Stomach smooth muscle (tissue), 2 donors: ENCODE results near the gene CLIP4.

Experiments
- H3K27ac ChIP-seq: one replicate; pipeline ENCODE4 v1.7.0; 2013; ENCODE audit warnings: mild to moderate bottlenecking, low read length, inconsistent platforms
- H3K27me3 ChIP-seq, 2 donors: one replicate each; pipeline ENCODE4 v1.7.0; 2013; ENCODE audit warnings: low read length in 2 of 2; ENCODE audit not compliant: insufficient read depth in 2 of 2, control insufficient read depth in 1 of 2
- H3K36me3 ChIP-seq, 2 donors: one replicate each; pipeline ENCODE4 v1.7.0; 2013; ENCODE audit warnings: low read length in 2 of 2; ENCODE audit not compliant: control insufficient read depth in 2 of 2, insufficient read depth in 2 of 2
- H3K4me1 ChIP-seq: one replicate; pipeline ENCODE4 v1.7.0; 2013; ENCODE audit warnings: low read length; ENCODE audit not compliant: control insufficient read depth, insufficient read depth
- H3K4me3 ChIP-seq, 2 donors: one replicate each; pipeline ENCODE4 v1.7.0; 2013; ENCODE audit warnings: low read length in 2 of 2
- H3K9ac ChIP-seq, 2 donors: one replicate each; pipeline ENCODE4 v1.7.0; 2013; ENCODE audit warnings: low read length in 2 of 2, mild to moderate bottlenecking in 1 of 2
- H3K9me3 ChIP-seq, 2 donors: one replicate each; pipeline ENCODE4 v1.7.0; 2013; ENCODE audit warnings: low read length in 2 of 2; ENCODE audit not compliant: control insufficient read depth in 2 of 2
- donor health status: healthy.
- donor health status: Pancreatic carcinoma.

The CLIP4 gene

DNA sequence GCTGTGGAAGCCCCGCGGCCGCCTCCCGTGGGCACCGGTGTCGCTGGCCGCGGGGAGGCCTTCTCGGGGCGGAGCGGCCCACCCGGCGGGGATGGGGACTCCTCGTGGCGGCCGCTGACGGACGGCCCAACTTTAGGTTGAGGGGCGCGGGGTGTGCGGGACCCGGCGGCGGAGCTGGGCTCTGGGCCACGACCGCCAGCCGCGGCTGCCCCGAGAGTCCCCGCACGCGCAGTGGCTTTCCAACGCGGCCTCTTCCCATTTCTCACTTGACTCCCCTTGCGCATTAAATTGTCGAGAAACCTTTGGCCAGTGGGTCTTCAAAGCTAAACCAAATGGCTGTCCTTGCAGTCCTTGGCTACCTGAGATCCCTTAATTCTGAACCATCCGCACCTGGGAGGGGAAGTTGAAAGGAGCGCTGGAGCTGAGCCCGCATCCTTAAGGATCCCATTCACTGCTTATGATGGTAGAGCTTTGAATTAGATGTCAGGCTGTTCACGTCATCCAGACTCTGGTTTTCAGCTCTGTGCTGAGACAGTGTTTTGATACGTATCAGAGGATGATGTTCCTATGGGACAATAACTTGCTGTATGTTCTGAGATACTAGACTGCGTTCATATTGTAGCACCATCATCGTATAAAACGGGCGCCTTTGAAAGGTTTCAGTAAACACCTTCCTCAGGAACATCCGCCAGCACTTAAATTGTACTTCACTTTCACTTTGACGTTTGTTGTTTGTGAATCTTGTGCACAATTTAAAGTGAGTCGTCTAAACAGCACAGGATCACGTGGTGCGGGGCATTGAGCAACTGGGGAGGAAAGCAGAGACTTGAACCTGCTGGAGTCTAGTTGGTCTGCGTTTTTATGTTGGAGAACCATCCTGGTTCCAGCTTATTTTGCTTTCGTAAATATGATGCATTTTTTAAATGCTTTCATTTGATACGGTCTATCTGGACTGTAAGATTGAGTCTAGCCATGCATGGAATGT is 874 bp downstream of the CLIP4 start:
- Histone ChIP-seq H3K27me3 (no peaks in the 10 kb centered on the region), H3K4me3 (peak overlapping the region; percentile 92 to 99), H3K4me1 (peaks cover 9% of the 10 kb centered on the region), H3K27ac (peak overlapping the region; percentile 69), H3K36me3 (no peaks in the 10 kb centered on the region), H3K9ac (peak overlapping the region; percentile 81 to 88), H3K9me3 (no peaks in the 10 kb centered on the region)

- Histone ChIP-seq H3K9ac (no peak overlapping the region), H3K27ac (no peak overlapping the region), H3K27me3 (no peaks in the 10 kb centered on the region), H3K4me3 (no peak overlapping the region), H3K9me3 (no peaks in the 10 kb centered on the region), H3K4me1 (peaks cover 9% of the 10 kb centered on the region), H3K36me3 (no peaks in the 10 kb centered on the region)
Observed at GRCh38 chr2:29117636-29118303, 2.6 kb downstream of the CLIP4 start.

DNA sequence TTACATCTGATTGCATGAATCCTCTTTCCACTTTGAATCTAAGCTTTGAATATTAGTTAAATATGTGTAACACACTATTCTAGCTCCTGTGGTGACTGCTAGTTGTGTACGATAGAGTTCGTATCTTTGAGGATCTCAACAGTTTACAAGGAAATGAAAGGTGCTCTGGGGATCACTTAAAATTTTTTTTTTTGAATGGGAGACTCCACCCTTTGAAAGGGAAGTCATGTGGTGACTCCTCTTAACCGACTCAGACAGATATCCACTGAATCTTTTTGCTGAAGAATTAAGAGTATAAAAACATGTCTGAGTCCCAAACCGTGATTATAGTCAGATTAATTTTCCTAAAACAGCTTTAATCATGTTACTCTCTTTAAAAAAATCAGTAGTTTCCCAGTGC is 4.0 kb downstream of the CLIP4 start:
- H3K27me3 ChIP-seq, result no peaks in the 10 kb centered on the region
- no peaks in the 10 kb centered on the region for H3K36me3 ChIP-seq
- H3K9me3 ChIP-seq, result no peaks in the 10 kb centered on the region
- H3K9ac ChIP-seq, result no peak overlapping the region
- H3K4me1 ChIP-seq, result peaks cover 9% of the 10 kb centered on the region
- no peak overlapping the region for H3K4me3 ChIP-seq
- H3K27ac ChIP-seq, result no peak overlapping the region

DNA sequence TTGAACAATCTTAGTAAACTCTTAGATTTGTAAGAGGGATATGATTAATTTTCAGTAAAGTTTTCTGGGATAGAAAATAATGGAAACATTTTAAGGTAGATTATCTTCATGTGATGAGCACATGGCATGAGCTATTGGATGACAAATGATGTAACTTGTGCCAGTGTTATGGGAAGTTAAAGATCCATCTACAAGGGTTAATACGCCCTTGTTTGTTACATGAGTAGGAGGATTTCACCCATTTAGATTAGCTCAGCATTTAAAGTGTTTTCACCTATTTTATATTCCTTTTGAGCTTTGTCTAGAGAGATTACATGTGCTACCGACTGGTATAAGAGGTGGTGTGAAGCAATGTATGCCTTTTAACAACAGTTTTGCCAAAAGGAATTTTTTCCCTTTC is 5.6 kb downstream of the CLIP4 start:
- Histone ChIP-seq H3K36me3 (peaks cover 0 to 2% of the 10 kb centered on the region in 2 donors), H3K4me1 (peaks cover 5% of the 10 kb centered on the region), H3K9ac (no peak overlapping the region), H3K4me3 (no peak overlapping the region), H3K9me3 (no peaks in the 10 kb centered on the region), H3K27me3 (no peaks in the 10 kb centered on the region), H3K27ac (no peak overlapping the region)

DNA sequence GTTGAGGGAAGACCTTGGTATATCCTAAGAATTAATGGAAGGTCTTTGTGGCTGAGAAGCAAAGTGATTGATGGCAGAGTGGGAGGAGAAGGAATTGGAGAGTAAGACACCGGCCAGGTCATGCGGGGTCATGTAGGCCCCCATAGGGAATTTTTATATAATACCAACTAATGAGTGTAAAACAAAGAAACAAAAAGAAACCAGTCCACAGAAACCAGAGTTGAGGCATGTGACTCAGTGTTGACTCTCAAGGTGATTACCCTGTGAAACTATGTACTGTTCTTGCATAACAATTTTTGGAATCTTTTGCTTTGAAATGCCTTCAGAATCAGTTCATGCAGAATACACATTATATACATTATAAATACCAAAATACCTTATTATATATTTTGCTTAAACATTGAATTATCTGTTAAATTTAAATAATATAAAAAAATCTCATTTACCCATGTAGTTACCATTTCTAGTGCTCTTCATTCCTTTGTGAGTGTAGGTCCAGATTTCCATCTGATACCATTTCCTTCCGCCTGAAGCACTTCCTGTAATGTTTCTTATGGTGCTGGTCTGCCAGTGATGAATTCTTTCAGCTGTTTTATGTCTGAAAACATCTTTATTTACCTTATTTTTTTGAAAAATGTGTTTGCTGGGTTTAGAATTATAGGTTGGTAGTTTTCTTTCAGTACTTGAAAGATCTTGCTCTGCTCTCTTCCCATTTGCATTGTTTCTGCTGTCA is 8.6 kb downstream of the CLIP4 start:
- Histone ChIP-seq H3K36me3 (peaks cover 0 to 2% of the 10 kb centered on the region in 2 donors), H3K4me1 (no peaks in the 10 kb centered on the region), H3K9me3 (no peaks in the 10 kb centered on the region), H3K9ac (no peak overlapping the region), H3K27me3 (no peaks in the 10 kb centered on the region), H3K4me3 (no peak overlapping the region), H3K27ac (no peak overlapping the region)

DNA sequence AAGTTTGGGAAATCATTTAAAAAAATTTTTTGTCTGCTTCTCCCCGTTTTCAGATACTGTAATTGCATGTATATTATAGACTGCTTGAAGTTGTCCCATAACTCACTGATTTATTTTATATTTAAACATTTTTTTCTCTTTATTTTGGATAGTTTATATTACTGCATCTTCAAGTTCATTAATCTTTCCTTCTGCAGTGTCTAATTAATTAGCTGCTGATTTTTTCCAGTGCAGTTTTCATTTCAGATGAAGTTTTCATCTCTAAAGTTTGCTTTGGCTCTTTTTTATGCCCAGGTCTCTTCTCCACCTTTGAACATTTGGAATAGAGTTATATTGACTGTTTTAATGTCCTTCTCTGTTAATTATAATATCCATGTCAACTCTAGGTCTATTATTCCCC is 9.3 kb downstream of the CLIP4 start:
- Histone ChIP-seq H3K27ac (no peak overlapping the region), H3K9me3 (no peaks in the 10 kb centered on the region), H3K9ac (no peak overlapping the region), H3K36me3 (peaks cover 0 to 2% of the 10 kb centered on the region in 2 donors), H3K4me1 (no peaks in the 10 kb centered on the region), H3K4me3 (no peak overlapping the region), H3K27me3 (no peaks in the 10 kb centered on the region)

GRCh38 chr2:29129586-29130281 is 14.5 kb downstream of the CLIP4 start:
- H3K27me3 ChIP-seq, result no peaks in the 10 kb centered on the region
- peaks cover 3% of the 10 kb centered on the region for H3K4me1 ChIP-seq
- H3K9ac ChIP-seq, result no peak overlapping the region
- H3K36me3 ChIP-seq, result peaks cover 7 to 9% of the 10 kb centered on the region in 2 donors
- no peaks in the 10 kb centered on the region for H3K9me3 ChIP-seq
- H3K4me3 ChIP-seq, result no peak overlapping the region
- no peak overlapping the region for H3K27ac ChIP-seq

DNA sequence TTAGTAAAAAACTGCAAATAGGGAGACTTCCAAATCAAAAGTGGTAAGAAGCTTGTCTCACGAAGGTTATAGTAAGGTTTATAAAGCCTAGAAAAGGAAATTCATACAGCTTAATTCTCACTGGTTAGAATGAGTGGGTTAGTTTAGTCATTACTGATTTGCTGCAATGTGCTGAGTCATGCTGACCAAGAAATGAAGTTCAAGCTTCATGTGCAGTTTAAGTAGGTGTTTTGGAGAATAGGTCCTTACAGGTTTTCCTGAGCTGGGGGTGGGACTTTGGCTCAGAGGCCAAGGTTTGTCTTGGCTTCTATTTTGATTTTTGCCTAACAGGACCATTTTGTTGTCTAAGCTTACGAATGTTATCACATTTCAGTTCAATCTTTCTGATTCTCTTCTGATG is 15.1 kb downstream of the CLIP4 start:
- Histone ChIP-seq H3K4me3 (peak overlapping the region in 1 of 2 donors; percentile 24), H3K4me1 (peaks cover 3% of the 10 kb centered on the region)

GRCh38 chr2:29134933-29135332 is 19.7 kb downstream of the CLIP4 start:
- no peaks in the 10 kb centered on the region for H3K9me3 ChIP-seq
- peaks cover 15 to 23% of the 10 kb centered on the region in 2 donors for H3K36me3 ChIP-seq
- no peaks in the 10 kb centered on the region for H3K27me3 ChIP-seq
- H3K4me1 ChIP-seq, result peaks cover 3% of the 10 kb centered on the region
- H3K9ac ChIP-seq, result no peak overlapping the region
- H3K4me3 ChIP-seq, result no peak overlapping the region
- no peak overlapping the region for H3K27ac ChIP-seq

More for the DNA sequence above, 15.1 kb downstream of the CLIP4 start:
- H3K36me3 ChIP-seq, result peaks cover 7 to 11% of the 10 kb centered on the region in 2 donors
- H3K9me3 ChIP-seq, result no peaks in the 10 kb centered on the region
- no peaks in the 10 kb centered on the region for H3K27me3 ChIP-seq
- H3K27ac ChIP-seq, result no peak overlapping the region
- H3K9ac ChIP-seq, result no peak overlapping the region

DNA sequence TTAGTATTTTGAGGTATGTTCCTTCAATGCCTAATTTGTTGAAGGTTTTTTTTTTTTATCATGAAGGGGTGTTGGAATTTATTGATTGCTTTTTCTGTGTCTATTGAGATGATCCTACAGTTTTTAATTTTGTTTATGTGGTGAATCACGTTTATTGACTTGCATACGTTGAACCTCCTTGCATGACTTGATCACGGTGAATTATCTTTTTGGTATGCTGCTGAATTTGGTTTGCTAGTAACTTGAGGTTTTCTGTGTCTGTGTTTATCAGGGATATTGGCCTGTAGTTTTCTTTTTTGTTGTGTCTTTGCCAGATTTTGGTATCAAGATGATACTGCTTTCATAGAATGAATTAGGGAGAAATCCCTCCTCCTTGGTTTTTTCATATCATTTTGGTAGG is 23.9 kb downstream of the CLIP4 start:
- no peak overlapping the region for H3K4me3 ChIP-seq
- no peaks in the 10 kb centered on the region for H3K27me3 ChIP-seq
- no peaks in the 10 kb centered on the region for H3K9me3 ChIP-seq
- H3K36me3 ChIP-seq, result peaks cover 12 to 28% of the 10 kb centered on the region in 2 donors
- H3K27ac ChIP-seq, result no peak overlapping the region
- H3K9ac ChIP-seq, result no peak overlapping the region
- H3K4me1 ChIP-seq, result no peaks in the 10 kb centered on the region
